Measurements from ENCODE around the gene SYNE2.

GRCh38 chr14:64012003-64012402 is 159.2 kb downstream of the SYNE2 start:
- TF ChIP-seq RAD21 (IDR thresholded peaks at IDR 0.05; ENCODE audit: low read depth) = no peak
- TF ChIP-seq EP300 (IDR thresholded peaks at IDR 0.05; ENCODE audit: borderline replicate concordance) = no peak
- TF ChIP-seq TCF12 (IDR thresholded peaks at IDR 0.05; ENCODE audit: low read depth) = no peak
- TF ChIP-seq, protein P1, sequence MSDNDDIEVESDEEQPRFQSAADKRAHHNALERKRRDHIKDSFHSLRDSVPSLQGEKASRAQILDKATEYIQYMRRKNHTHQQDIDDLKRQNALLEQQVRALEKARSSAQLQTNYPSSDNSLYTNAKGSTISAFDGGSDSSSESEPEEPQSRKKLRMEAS (IDR thresholded peaks at IDR 0.05) = no peak
- no peak for TF ChIP-seq YY1 (IDR thresholded peaks at IDR 0.05; ENCODE audit: low read depth)
- TF ChIP-seq TEAD4 (IDR thresholded peaks at IDR 0.05) = no peak
- no peak for TF ChIP-seq CREB1 (IDR thresholded peaks at IDR 0.05; ENCODE audit: low read depth)
- TF ChIP-seq USF1 (IDR thresholded peaks at IDR 0.05) = no peak
- no peak for TF ChIP-seq ZBTB7A (IDR thresholded peaks at IDR 0.05; ENCODE audit: low read depth)
- TF ChIP-seq, protein P2, sequence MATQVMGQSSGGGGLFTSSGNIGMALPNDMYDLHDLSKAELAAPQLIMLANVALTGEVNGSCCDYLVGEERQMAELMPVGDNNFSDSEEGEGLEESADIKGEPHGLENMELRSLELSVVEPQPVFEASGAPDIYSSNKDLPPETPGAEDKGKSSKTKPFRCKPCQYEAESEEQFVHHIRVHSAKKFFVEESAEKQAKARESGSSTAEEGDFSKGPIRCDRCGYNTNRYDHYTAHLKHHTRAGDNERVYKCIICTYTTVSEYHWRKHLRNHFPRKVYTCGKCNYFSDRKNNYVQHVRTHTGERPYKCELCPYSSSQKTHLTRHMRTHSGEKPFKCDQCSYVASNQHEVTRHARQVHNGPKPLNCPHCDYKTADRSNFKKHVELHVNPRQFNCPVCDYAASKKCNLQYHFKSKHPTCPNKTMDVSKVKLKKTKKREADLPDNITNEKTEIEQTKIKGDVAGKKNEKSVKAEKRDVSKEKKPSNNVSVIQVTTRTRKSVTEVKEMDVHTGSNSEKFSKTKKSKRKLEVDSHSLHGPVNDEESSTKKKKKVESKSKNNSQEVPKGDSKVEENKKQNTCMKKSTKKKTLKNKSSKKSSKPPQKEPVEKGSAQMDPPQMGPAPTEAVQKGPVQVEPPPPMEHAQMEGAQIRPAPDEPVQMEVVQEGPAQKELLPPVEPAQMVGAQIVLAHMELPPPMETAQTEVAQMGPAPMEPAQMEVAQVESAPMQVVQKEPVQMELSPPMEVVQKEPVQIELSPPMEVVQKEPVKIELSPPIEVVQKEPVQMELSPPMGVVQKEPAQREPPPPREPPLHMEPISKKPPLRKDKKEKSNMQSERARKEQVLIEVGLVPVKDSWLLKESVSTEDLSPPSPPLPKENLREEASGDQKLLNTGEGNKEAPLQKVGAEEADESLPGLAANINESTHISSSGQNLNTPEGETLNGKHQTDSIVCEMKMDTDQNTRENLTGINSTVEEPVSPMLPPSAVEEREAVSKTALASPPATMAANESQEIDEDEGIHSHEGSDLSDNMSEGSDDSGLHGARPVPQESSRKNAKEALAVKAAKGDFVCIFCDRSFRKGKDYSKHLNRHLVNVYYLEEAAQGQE (IDR thresholded peaks at IDR 0.05; ENCODE audit: low read depth) = no peak

Measured in Ishikawa (cell line).